Loucy (cell line): ENCODE measurements around the gene PTAFR.

Experiments
- CTCF ChIP-seq: fragments of 200-600 bp; sonication (generic); conservative IDR thresholded peaks from 2 replicates; pipeline ENCODE4 v1.5.1; 2014; ENCODE audit warnings: mild to moderate bottlenecking, antibody characterized with exemption, low read length
- EZH2phosphoT487 ChIP-seq: fragments of 200-600 bp; IDR thresholded peaks from 2 replicates; pipeline ENCODE4 v1.6.1; 2018; ENCODE audit warnings: antibody characterized with exemption, mild to moderate bottlenecking, moderate library complexity, borderline replicate concordance

GRCh38 chr1:28200234-28200873 lies 23.9 kb upstream of the PTAFR start:
- TF ChIP-seq CTCF (no peak), EZH2phosphoT487 (no peak)
